Caco-2 (cell line): Measurements from ENCODE around the gene OR5B2. TPM values are rescaled to one million over a fixed set of nuclear protein-coding genes. Genes with fewer than 3 reads are reported as not detected.

Source experiments
- BruUV-seq: library from RNA; stranded (reverse); fragments of 400-500 nt; replicated peaks from 2 replicates; lab custom pipeline; 2021; lab: Mats Ljungman, UMichigan
- CTCF ChIA-PET: fragments of 300-600 bp; sonication (Branson Sonifier 250); formaldehyde crosslinking; loops from one replicate; lab custom pipeline; 2022; ENCODE audit warnings: antibody characterized with exemption; lab: Charles Lee
- POLR2A ChIA-PET: fragments of 300-600 bp; sonication (Branson Sonifier 250); formaldehyde crosslinking; loops from one replicate; lab custom pipeline; 2022; ENCODE audit warnings: antibody characterized with exemption; lab: Charles Lee
- DNase-seq, 2 experiments: peaks; one replicate each; pipeline versions ENCODE4 v3.0.0 to v3.0.0-alpha.2; 2020 to 2022
- H3K27me3 ChIP-seq: replicated peaks from 2 replicates; pipeline ENCODE4 v1.6.0; 2011; ENCODE audit warnings: low read length; ENCODE audit not compliant: control insufficient read depth, insufficient read depth
- H3K36me3 ChIP-seq: 2 replicates; pipeline ENCODE4 v1.5.1; 2011; ENCODE audit warnings: low read length; ENCODE audit not compliant: control insufficient read depth, insufficient read depth
- H3K4me1 ChIP-seq: fragments of 250-450 bp; sonication (Bioruptor Pico); 2 replicates; pipeline ENCODE4 v1.5.1; 2020; ENCODE audit warnings: mild to moderate bottlenecking
- H3K4me3 ChIP-seq: 2 replicates; pipeline ENCODE4 v1.5.1; 2011; ENCODE audit warnings: low read depth, mild to moderate bottlenecking, control low read depth, low read length
- H3K9me3 ChIP-seq: fragments of 250-450 bp; sonication (Bioruptor Pico); 2 replicates; pipeline ENCODE4 v1.5.1; 2020; ENCODE audit warnings: mild to moderate bottlenecking, moderate library complexity
- H3K27ac Mint-ChIP-seq: one replicate; pipeline ENCODE4 v1.8.0; 2022; ENCODE audit warnings: mixed read lengths; ENCODE audit not compliant: unreplicated experiment
- H3K27me3 Mint-ChIP-seq: one replicate; pipeline ENCODE4 v1.8.0; 2022; ENCODE audit warnings: mixed read lengths; ENCODE audit not compliant: insufficient read depth, unreplicated experiment
- H3K36me3 Mint-ChIP-seq: one replicate; pipeline ENCODE4 v1.8.0; 2022; ENCODE audit warnings: mild to moderate bottlenecking, mixed read lengths; ENCODE audit not compliant: insufficient read depth, unreplicated experiment
- H3K4me1 Mint-ChIP-seq: one replicate; pipeline ENCODE4 v1.8.0; 2022; ENCODE audit warnings: low read depth, mixed read lengths; ENCODE audit not compliant: unreplicated experiment
- H3K4me3 Mint-ChIP-seq: one replicate; pipeline ENCODE4 v1.8.0; 2022; ENCODE audit warnings: mild to moderate bottlenecking, moderate library complexity, mixed read lengths; ENCODE audit not compliant: unreplicated experiment
- H3K9me3 Mint-ChIP-seq: one replicate; pipeline ENCODE4 v1.8.0; 2022; ENCODE audit warnings: mixed read lengths; ENCODE audit not compliant: unreplicated experiment
- intact Hi-C: fragments of 100-400 bp; cut with micrococcal nuclease; formaldehyde crosslinking; loops from one replicate; pipeline ENCODE4 v1.10.0; 2022; ENCODE audit not compliant: unreplicated experiment
- total RNA-seq: library from RNA; stranded (reverse); gene quantifications from 2 replicates; pipeline ENCODE4 v1.2.3, GENCODE V29; 2022
- TF ChIP-seq, protein P1 (sequence below), 2 experiments: fragments of 200-600 bp in 1 of 2; IDR thresholded peaks; 1 replicate in 1 of 2; 2 replicates in 1 of 2; pipeline versions ENCODE4 v1.5.1 to v1.8.0; 2011 to 2022; ENCODE audit warnings: antibody characterized with exemption in 1 of 2, control low read depth in 1 of 2, inconsistent platforms in 1 of 2, low read depth in 1 of 2, low read length in 1 of 2, mild to moderate bottlenecking in 1 of 2, moderate library complexity in 1 of 2; ENCODE audit not compliant: insufficient read depth in 1 of 2, severe bottlenecking in 1 of 2, unreplicated experiment in 1 of 2

Gene OR5B2
- total RNA-seq, 1 experiment from 2014 or later: not detected

DNA sequence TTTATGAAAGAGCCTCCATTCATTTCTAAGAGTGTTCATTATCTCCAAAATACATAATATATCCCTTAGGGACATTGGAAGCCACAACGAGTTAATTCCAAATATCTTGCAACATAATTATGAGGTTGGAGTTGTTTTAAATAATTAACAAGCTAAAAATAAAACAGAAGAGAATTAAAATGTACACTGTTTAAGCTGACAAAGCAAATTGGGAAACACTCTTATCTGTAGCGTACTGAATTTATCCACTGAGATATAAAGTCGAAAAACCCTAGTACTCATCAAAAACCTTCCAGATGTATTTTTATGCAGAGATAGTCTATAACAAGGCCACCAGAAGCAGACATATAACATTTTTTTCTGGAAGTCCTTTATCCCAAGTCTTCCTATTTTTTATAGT is 6.3 kb upstream of the OR5B2 start:
- no peak overlapping the region for H3K4me3 Mint-ChIP-seq
- no peaks in the 10 kb centered on the region; the same call in 1 of the 2 replicates for H3K9me3 ChIP-seq
- no peaks in the 10 kb centered on the region for H3K9me3 Mint-ChIP-seq
- no peaks in the 10 kb centered on the region for H3K36me3 Mint-ChIP-seq
- CTCF ChIA-PET: no interaction called here
- TF ChIP-seq, protein P1, sequence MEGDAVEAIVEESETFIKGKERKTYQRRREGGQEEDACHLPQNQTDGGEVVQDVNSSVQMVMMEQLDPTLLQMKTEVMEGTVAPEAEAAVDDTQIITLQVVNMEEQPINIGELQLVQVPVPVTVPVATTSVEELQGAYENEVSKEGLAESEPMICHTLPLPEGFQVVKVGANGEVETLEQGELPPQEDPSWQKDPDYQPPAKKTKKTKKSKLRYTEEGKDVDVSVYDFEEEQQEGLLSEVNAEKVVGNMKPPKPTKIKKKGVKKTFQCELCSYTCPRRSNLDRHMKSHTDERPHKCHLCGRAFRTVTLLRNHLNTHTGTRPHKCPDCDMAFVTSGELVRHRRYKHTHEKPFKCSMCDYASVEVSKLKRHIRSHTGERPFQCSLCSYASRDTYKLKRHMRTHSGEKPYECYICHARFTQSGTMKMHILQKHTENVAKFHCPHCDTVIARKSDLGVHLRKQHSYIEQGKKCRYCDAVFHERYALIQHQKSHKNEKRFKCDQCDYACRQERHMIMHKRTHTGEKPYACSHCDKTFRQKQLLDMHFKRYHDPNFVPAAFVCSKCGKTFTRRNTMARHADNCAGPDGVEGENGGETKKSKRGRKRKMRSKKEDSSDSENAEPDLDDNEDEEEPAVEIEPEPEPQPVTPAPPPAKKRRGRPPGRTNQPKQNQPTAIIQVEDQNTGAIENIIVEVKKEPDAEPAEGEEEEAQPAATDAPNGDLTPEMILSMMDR (IDR thresholded peaks at IDR 0.05; ENCODE audit: insufficient read depth in 1 of 2, low read depth in 1 of 2, low read length in 1 of 2, severe bottlenecking in 1 of 2, unreplicated experiment in 1 of 2): no peak
- H3K27me3 Mint-ChIP-seq: peaks cover 6% of the 10 kb centered on the region
- no peak for DNase-seq
- no peaks in the 10 kb centered on the region for H3K36me3 ChIP-seq
- intact Hi-C loops: no loop called here
- no peaks in the 10 kb centered on the region for H3K4me1 ChIP-seq
- H3K4me1 Mint-ChIP-seq: no peaks in the 10 kb centered on the region
- POLR2A ChIA-PET: no interaction called here
- no TSS peak for BruUV-seq
- H3K27me3 ChIP-seq: no peaks in the 10 kb centered on the region; the same call in 1 of the 2 replicates
- H3K27ac Mint-ChIP-seq: no peak overlapping the region
- no peak overlapping the region for H3K4me3 ChIP-seq

DNA sequence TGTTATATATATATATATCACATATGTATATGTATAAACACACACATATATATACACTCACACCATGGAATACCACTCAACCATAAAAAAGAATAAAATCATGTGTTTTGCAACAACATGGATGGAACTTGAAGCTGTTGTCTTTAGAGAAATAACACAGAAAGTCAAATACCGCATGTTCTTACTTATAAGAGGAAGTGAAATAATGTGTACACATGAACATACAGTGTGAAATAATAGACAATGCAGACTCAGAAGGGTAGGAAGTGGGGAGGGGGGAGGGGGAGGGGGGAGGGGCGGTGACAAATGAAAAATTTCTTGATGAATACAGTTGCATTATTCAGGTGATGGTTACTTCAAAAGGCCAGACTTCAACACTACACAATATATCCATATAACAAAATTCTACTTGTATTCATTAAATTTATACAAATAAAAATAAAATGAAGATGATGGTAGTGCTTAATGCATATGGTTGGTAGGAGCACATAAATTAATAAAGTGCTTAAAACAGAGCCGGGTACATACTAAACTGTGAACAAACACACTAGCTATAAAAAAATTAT is 5.8 kb upstream of the OR5B2 start:
- Histone ChIP-seq H3K9me3 (no peaks in the 10 kb centered on the region; the same call in 1 of the 2 replicates), H3K4me1 (no peaks in the 10 kb centered on the region), H3K4me3 (no peak overlapping the region), H3K27me3 (no peaks in the 10 kb centered on the region), H3K36me3 (no peaks in the 10 kb centered on the region)
- DNase-seq: no peak
- intact Hi-C loops: no loop called here
- Mint-ChIP-seq H3K27me3 (peaks cover 7% of the 10 kb centered on the region), H3K4me3 (no peak overlapping the region), H3K9me3 (no peaks in the 10 kb centered on the region), H3K4me1 (no peaks in the 10 kb centered on the region), H3K36me3 (no peaks in the 10 kb centered on the region), H3K27ac (no peak overlapping the region)
- TF ChIP-seq, protein P1 (IDR thresholded peaks at IDR 0.05; ENCODE audit: insufficient read depth in 1 of 2, low read depth in 1 of 2, low read length in 1 of 2, severe bottlenecking in 1 of 2, unreplicated experiment in 1 of 2): no peak
- POLR2A ChIA-PET: no interaction called here
- BruUV-seq: no TSS peak
- CTCF ChIA-PET: no interaction called here

DNA sequence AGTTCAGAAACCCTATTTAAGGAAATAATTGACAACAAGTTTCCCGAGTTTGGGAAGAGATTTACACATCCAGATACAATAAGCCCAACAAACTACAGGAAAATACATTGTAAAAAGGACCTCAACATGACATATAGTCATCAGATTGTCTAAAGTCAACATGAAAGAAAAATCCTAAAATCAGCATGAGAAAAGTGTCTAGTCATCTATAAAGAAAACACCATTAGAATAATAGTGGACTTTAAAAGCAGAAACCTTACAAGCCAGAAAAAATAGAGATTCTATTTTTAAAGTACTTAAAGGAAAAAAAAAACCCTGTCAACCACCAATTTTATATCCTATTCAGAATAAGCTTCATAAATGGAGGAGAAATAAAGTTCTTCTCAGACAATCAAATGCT is 1.4 kb upstream of the OR5B2 start:
- no peaks in the 10 kb centered on the region for H3K27me3 ChIP-seq
- intact Hi-C loops: no loop called here
- Mint-ChIP-seq H3K27me3 (peaks cover 10% of the 10 kb centered on the region), H3K27ac (no peak overlapping the region), H3K36me3 (no peaks in the 10 kb centered on the region), H3K9me3 (no peaks in the 10 kb centered on the region), H3K4me3 (no peak overlapping the region), H3K4me1 (no peaks in the 10 kb centered on the region)
- no peaks in the 10 kb centered on the region; the same call in 1 of the 2 replicates for H3K9me3 ChIP-seq
- TF ChIP-seq, protein P1 (IDR thresholded peaks at IDR 0.05; ENCODE audit: insufficient read depth in 1 of 2, low read depth in 1 of 2, low read length in 1 of 2, severe bottlenecking in 1 of 2, unreplicated experiment in 1 of 2): no peak
- no peak overlapping the region for H3K4me3 ChIP-seq
- no TSS peak for BruUV-seq
- H3K4me1 ChIP-seq: no peaks in the 10 kb centered on the region
- POLR2A ChIA-PET: no interaction called here
- H3K36me3 ChIP-seq: no peaks in the 10 kb centered on the region
- CTCF ChIA-PET: no interaction called here
- DNase-seq: no peak
